HG02970 (cell line): ENCODE results near the gene CDCA3.
"Not testable (repeated sequence)": the region's sequence is repeated elsewhere in the genome, so short reads cannot be mapped to it uniquely, and the experiment has no call there.

Experiments used
- ATAC-seq: cut with Tn5 transposase; IDR thresholded peaks from one replicate; pipeline ENCODE4 v1.9.1; 2021; ENCODE audit warnings: mild to moderate bottlenecking, moderate library complexity, moderate number of reproducible peaks; ENCODE audit not compliant: unreplicated experiment, low FRiP score

Gene CDCA3

DNA sequence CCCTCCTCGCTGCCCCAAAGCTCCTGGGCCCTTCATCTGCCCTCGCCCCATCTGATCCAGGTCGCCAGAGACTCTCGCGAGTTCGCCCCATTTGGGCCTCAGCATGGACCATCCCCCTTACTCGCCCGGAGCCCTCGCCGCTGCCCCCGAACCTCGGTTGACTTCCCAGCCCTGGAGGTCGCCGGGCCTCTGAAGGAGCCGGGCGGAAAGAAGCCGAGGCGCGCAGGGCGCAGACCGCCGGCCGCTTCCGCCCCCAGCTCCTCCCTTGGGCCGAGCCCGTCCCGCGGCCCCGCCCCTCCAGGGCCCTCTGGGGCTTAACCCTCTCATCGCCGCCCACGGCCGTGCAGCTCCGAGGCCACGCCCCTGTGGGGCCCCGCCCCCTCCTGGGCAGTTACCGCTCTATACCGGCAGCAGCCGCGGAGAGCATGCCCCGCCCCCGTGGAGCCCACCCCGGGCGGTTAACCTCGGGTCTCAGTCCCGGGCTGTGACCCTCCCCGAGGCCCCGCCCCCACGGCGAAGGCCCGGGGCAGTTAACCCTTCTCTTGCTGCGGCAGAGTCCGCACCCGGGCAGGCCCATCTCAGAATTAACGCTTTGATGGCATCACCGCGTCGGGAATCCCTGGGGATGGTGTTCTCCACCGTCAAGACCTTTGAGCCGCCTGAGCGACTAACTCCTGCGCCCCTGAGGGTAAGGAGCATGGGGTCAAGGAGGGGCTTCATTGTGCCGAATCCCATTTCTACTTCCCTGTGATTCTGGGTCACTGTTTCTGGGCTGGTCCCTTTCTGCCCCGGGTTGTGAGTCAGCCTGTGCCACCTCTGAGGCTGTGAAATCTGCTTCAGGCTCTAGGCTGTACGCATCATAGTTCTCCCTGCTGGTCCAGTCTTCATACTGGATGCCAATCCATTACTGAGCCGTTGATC is 22.3 kb upstream of the CDCA3 start, which contains the start of gene SPSB2:
TSS of gene SPSB2 (minus strand) at position 210 of the 921 bp plus-strand sequence. CDS start 402 bp downstream, outside the sequence.
- peak; percentile 65 for ATAC-seq

DNA sequence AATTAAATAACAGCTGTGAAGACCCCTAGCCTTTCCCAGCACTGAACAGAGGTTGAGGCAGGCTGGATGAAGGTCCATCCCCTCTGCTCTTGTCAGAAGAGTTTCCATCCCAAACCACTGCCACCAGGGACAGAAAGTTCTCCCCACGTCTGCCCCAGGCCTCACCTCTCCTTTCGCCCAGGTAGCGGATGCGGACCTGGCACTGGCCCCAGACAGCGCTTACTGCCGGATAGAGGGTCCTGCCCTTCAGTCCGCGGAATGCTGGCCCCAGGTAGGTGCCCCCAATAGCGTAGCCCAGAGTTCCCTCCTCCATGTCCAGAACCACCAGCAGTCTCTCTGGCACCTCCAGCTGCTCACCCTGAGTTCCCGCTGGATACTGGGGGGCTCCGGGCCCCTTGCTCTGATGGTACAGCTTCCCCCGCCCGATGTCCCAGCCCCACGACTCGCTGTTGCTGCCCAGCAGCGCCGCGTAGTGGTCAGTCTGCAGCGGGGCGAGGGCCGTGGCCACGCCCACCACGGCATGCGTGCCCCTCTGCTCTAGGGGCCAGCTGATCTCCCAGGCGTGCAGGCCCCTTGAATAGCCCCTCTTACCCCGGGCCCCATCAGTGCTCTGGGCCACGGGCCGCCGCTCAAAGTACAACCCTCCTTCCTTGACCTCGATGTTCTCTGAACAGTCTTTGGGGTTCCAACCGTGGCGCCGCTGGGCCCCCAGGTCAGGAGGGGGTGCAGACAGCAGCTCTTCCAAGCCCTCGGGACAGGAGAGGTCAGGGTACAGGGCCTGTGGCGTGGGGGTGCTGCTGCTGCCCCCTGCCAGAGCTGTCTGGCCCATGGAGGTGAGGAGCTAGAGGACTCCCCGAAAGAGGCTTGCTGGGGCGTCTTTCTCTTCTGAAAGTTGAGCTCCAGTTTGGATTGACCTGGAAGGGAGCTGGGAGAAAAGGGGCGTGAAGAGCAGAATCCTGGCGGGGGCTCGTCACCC is 21.3 kb upstream of the CDCA3 start:
- ATAC-seq = no peak

DNA sequence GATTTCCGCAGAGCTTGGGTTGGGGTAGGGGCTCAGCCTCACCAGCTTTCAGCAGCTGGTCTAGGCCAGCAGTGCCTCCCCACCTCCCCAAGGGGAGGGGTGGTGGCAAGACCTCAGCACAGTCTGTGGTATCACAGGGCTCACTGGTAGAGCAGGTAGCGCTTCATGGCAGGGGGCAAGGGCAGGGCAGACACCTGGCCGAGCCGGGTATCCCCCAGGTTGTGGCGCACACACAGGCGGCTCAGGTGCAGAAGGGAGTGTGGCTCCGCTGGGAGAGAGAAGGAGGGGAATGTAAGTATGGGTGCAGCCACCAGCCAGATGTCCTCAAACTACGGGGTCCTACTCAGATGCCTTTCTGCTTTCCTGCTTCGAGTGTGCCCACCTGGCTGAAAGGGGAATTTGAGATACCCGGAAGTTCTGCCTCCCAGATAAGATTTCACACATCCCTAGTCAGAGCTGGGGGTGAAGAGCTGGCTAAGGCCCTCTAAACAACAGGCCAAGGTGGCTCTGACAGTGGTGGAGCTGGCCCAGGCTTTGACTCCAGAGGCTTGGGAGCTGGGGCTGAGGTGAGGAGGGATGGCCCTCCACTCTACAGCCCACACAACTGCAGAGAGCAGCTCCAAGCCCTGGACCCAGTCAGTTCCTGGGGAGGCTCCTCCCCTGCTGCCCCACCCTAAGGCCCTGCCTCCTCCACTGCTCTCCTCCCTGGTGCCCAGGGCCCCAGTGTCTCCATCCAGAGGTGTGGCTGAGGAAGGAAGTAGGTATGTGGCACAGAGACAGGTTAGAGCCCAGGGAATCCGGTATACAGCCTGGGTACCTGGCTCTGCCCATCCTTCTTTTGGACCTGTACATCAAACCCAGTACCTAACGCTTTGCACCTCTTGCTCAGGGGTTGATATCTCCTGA is 20.2 kb upstream of the CDCA3 start:
- no peak for ATAC-seq

DNA sequence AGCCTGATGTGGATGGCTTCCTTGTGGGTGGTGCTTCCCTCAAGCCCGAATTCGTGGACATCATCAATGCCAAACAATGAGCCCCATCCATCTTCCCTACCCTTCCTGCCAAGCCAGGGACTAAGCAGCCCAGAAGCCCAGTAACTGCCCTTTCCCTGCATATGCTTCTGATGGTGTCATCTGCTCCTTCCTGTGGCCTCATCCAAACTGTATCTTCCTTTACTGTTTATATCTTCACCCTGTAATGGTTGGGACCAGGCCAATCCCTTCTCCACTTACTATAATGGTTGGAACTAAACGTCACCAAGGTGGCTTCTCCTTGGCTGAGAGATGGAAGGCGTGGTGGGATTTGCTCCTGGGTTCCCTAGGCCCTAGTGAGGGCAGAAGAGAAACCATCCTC is 19.2 kb upstream of the CDCA3 start:
- ATAC-seq = not testable (repeated sequence)

DNA sequence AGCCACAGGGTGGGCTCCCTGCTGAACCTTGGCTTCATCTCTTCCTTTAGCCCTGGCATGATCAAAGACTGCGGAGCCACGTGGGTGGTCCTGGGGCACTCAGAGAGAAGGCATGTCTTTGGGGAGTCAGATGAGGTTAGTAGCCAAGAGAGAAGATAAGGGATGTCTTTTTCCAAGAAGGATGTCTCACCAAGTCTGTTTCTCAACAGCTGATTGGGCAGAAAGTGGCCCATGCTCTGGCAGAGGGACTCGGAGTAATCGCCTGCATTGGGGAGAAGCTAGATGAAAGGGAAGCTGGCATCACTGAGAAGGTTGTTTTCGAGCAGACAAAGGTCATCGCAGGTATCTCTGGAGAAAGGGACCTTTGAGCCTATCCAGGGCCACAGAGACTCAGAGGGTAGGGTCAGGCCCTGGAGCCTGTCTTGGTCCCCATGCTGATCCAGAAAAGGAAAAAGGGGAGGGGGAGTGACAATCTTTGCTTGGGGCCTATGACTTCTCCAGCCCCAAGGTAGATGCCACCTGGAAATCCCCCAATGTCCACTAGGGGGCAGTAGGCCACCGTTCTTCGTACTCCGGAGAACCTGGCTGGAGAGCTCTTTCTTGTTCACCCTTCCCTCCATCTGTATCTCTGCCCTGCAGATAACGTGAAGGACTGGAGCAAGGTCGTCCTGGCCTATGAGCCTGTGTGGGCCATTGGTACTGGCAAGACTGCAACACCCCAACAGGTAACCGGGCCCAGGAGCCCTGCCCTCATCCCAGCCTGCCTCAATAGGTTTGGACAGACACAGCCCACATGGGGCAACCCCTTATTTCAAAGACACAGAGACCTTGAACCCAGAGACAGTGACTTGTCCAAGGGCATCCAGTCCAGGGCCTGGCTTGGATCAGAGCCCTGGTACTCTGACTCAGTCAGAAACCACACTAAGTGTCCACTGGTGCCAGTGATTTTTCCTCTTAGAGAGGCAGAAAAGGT is 18.2 kb upstream of the CDCA3 start:
- no peak for ATAC-seq

DNA sequence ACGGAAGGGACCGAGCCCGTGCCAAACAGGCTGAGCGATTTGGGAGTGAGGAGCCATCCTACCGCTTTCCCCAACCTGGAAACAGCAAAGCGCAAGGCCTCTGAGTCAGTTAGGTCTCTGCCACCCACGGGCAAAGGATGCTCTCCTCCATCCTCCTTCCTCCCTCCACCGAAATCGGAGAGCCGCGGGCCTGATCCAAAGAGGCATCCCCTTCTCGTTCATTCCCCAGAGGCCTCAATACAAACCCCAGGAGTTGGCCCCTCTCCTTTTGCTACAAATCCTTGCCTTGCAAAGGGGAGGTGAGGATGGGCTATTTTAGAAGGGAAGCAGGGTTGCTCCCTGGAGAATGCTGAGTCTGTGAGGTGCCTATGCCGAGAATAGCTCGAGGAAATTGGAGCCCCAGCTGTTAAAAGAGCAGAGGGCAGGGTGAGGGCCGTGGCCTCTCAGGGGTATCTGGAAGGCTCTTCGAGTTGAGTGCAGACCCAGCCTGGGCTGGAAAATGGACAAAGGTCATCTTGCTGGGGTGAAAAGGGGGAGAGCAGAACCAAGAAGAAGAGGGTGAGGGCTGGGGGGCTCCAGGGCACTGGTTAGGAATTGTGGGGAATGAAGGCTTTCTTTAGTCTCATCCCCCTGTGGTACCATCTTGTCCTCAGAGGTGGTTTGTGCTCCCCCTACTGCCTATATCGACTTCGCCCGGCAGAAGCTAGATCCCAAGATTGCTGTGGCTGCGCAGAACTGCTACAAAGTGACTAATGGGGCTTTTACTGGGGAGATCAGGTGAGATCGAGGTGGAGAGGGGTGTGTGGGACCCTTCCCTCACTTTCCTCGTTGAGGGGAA is 17.3 kb upstream of the CDCA3 start:
- no peak for ATAC-seq

DNA sequence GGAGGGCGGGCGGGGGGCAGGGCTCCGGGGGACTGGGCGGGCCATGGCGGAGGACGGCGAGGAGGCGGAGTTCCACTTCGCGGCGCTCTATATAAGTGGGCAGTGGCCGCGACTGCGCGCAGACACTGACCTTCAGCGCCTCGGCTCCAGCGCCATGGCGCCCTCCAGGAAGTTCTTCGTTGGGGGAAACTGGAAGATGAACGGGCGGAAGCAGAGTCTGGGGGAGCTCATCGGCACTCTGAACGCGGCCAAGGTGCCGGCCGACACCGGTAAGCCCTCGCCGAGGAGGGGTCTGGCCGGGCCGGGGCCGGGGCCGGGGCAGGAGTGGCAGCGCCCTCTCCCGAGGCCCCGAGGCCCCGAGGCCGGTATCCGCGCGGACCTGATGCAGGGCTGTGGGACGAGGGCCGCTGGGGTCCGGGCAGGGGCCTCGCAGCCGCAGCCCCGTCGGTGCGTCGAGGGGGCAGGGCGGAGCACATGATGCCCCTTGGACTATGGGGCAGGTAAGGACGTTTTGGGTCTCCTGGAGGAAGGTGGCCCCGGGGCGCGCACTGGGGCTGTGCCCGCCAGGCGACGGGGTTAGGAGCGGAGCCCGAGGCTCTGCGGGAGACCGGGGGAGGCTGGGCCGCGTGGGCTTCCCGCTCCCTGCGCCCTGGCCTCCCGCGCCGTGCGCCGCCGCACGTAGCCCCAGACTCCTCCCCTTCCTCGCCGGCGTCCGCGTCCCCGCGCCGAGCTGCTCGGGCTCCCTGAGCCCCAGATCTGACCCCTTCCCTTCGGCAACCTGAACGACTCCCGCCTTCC is 16.5 kb upstream of the CDCA3 start, which contains the start of gene TPI1:
TSS of gene TPI1 (plus strand) at position 119 of the 798 bp plus-strand sequence. CDS start at position 155, 36 bp downstream.
- ATAC-seq = peak; percentile 48

DNA sequence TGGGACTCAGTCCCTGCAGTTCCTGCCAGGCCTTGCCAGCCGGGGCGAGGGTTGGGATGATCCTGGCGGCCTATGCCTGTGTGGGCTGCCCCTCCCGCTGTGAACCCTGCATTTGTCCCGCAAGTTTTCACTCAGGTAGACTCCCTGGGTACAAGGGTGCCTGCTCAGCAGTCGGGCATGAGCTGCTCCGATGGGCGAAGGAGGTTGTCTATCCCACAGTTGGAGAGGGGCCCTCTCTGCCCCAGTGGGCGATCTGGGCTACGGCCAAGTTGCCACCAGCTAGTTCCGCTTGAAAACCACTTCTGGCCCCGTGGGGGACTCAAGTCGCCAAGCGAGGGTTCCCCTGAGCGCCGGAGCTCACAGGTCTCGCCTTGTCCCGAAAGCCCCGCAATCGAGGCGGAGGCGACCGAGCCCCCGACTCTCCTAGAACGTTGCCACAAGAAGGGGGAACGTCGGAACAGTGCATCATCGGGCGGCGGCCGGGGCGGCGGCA is 15.9 kb upstream of the CDCA3 start:
- ATAC-seq = no peak

DNA sequence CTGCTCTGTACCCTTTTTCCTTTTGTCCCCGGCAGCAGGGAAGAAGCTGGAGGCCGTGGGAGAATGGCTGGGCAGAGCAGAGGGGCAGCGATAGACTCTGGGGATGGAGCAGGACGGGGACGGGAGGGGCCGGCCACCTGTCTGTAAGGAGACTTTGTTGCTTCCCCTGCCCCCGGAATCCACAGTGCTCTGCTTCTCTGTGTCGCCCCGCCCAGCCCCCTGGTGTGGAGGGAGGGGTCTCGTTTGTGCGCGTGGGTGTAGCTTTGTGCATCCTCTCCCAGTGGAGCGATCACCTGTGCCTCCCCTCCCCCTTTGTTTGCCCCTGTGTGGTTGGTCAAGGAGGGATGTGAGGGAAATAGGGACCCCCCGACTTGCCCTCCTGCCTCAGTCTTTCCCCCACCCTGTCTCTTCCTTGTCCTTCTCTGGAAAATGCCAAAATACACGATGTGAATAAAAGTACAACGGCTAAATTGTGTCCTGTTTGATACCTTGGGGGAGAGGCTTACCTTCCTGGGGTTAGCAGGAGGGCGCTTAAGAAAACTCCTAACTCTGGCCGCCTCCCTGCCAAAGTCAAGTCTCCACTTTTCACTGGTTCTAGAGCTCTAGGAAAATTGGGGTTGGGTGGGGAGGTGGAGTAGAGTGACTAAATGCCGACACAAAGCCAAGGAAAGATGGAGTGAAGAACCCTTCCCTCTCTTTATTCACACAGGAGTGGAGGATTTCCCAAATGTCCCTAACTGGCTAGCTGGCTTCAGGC is 15.3 kb upstream of the CDCA3 start:
- ATAC-seq = no peak

DNA sequence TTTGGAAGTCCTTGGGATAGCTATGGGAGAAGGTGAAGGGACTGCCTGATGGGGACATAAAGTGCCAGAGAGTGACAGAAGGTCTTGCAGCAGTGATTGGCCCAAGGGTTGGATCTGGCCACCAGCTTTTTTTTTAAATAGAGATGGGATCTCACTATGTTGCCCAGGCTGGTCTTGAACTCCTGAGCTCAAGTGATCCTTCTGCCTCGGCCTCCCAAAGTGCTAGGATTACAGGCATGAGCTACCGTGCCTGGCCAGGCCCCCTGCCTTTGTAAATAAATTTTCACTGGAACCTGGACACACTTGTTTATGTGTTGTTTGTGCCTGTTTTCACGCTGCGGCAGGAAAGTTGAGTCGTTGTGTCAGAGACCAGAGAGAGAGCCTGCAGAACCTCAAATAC is 14.2 kb upstream of the CDCA3 start:
- not testable (repeated sequence) for ATAC-seq

DNA sequence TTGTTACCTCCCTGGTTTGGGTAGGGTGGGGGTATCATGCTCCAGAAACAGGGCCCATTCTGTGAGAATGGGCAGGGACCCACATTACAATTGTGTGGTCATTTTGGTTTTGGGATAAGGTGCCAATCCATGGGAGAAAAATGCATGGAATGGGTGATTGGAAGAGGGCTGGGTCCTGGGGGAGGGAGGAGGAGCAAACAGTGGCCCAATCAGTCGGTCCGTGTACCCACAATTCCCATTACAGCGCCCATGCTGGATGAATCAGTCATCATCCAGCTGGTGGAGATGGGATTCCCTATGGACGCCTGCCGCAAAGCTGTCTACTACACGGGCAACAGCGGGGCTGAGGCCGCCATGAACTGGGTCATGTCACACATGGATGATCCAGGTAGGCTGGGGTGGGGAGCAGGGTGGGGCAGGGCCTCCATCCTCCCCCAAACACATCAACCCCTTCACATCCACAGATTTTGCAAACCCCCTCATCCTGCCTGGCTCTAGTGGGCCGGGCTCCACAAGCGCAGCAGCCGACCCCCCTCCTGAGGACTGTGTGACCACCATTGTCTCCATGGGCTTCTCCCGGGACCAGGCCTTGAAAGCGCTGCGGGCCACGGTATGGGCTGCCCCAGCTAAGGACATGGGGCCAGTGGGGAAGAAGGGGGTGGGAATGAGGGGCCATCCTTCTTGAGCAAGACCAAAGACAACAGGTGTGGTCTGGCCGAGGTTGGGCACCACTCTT is 12.7 kb upstream of the CDCA3 start:
- ATAC-seq = no peak

DNA sequence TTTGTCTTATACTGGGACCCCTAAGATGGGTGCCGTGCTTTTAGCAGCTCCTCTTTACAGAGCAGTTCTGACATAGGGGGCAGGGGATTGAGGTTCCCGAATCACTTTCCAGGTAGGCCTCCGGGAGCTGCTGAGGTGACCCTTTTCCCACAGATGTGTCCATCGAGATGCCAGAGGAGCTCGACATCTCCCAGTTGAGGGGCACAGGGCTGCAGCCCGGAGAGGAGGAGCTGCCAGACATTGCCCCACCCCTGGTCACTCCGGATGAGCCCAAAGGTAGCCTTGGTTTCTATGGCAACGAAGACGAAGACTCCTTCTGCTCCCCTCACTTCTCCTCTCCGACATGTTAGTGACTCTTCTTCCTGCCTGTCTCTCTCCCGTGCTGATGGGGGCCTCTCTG is 11.9 kb upstream of the CDCA3 start:
- no peak for ATAC-seq

DNA sequence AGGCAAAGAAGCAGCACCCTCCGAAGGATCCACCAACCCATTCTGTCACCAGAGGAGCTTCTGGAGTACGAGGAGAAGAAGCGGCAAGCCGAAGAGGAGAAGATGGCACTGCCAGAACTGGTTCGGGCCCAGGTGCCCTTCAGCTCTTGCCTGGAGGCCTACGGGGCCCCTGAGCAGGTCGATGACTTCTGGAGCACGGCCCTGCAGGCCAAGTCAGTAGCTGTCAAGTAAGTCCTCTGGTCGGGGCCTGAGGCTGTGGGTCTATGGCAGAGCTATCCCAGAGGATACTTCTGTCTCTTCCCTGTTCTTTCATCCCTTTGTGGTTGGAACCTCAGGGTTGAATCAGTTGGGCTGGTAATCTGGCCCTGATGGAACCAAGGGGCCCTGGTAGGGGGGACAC is 10.3 kb upstream of the CDCA3 start:
- ATAC-seq = no peak

DNA sequence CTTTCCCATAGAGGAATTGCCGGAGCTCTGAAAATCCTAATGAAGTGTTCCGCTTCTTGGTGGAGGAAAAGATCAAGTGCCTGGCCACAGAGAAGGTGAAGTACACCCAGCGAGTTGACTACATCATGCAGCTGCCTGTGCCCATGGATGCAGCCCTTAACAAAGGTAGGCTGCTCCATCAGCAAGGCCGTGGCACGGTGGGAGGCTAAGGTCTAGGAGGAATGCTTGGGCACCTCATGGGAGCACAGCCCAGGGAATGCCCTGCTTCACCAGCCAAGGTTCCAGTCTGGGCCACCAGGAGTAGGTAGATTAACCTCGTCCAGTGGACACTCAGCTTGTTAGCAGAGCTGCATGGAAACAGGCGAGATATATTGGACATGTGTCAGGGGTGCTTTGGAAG is 9.9 kb upstream of the CDCA3 start:
- no peak for ATAC-seq

DNA sequence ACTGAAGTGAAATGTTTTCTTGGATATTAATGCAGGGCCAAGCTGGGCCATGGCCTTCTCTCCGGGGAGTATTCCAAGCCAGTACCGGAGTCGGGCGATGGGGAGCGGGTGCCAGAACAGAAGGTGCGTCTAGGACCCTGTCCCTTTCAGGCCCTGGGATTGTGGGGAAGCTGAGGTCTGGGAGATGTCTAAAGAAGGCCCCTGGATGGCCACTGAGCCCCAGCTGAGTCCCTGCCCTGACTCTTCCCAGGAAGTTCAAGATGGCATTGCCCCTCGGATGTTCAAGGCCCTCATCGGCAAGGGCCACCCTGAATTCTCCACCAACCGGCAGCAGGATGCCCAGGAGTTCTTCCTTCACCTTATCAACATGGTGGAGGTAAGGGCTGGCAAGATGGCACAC is 9.0 kb upstream of the CDCA3 start:
- no peak for ATAC-seq

DNA sequence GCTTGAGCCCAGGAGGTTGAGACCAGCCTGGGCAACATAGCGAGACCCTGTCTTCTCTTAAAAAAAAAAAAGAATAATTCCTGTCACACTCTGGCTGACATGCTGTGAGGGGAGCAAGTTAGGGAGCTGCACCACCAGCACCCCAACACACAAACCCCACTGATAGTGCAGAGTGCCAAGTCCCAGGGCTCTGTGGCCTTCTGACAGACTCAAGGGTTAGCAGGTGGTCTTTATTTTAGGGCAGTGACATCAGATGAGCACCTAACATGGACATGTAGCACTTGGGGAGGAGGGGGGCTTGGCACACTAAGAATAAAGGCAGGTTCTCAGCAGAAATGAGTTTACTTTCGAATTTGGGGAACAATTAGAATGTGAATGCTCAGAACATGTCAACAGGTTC is 7.7 kb upstream of the CDCA3 start:
- no peak for ATAC-seq
